ENCODE measurements around the gene KIF12. TPM values are rescaled to one million over a fixed set of nuclear protein-coding genes. Genes with fewer than 3 reads are reported as not detected.

The KIF12 gene
- total and polyA plus RNA-seq, 2 of the 8 experiments (the other 6 are each of a cell fraction or from before 2014, with no cell fraction given): 2.9 to 3.9 TPM

GRCh38 chr9:114050646-114051045, 48.4 kb downstream of the KIF12 start (continued):
- TF ChIP-seq FOSL1 (IDR thresholded peaks at IDR 0.05; ENCODE audit: insufficient read depth, low read depth, low read length): no peak

Measured in H1 (cell line).